GM12875 (cell line): Measurements from ENCODE around the gene VSTM4.

Experiments used
- H3K4me3 ChIP-seq: one replicate; pipeline ENCODE4 v1.5.1; 2011; ENCODE audit warnings: low read depth, low read length, control low read depth
- CTCF ChIP-seq: IDR thresholded peaks from 2 replicates; pipeline ENCODE4 v1.5.1; 2011; ENCODE audit warnings: low read depth, mild to moderate bottlenecking, control low read depth, inconsistent platforms, low read length, moderate library complexity, borderline replicate concordance; ENCODE audit not compliant: insufficient read depth

Gene VSTM4

GRCh38 chr10:49107111-49107886, 8.0 kb downstream of the VSTM4 start:
- H3K4me3 ChIP-seq: no peak overlapping the region
- no peak for TF ChIP-seq CTCF

GRCh38 chr10:49106451-49106850, 8.9 kb downstream of the VSTM4 start:
- H3K4me3 ChIP-seq: no peak overlapping the region
- TF ChIP-seq CTCF: no peak

GRCh38 chr10:49105076-49105475, 10.2 kb downstream of the VSTM4 start:
- no peak for TF ChIP-seq CTCF
- no peak overlapping the region for H3K4me3 ChIP-seq

- TF ChIP-seq CTCF: no peak
- H3K4me3 ChIP-seq: no peak overlapping the region
These were observed 11.0 kb downstream of the VSTM4 start for GRCh38 chr10:49104323-49104722.

GRCh38 chr10:49103761-49104160, 11.6 kb downstream of the VSTM4 start:
- H3K4me3 ChIP-seq: no peak overlapping the region
- no peak for TF ChIP-seq CTCF

- H3K4me3 ChIP-seq: no peak overlapping the region
These were observed 16.3 kb downstream of the VSTM4 start for GRCh38 chr10:49099046-49099445.

More at GRCh38 chr10:49099046-49099445, 16.3 kb downstream of the VSTM4 start:
- TF ChIP-seq CTCF: no peak
